HG03460 (cell line): ENCODE data around the gene DYNLT3.

Experiments
- ATAC-seq: cut with Tn5 transposase; IDR thresholded peaks from one replicate; pipeline ENCODE4 v1.9.1; 2021; ENCODE audit not compliant: unreplicated experiment

DYNLT3 gene

DNA sequence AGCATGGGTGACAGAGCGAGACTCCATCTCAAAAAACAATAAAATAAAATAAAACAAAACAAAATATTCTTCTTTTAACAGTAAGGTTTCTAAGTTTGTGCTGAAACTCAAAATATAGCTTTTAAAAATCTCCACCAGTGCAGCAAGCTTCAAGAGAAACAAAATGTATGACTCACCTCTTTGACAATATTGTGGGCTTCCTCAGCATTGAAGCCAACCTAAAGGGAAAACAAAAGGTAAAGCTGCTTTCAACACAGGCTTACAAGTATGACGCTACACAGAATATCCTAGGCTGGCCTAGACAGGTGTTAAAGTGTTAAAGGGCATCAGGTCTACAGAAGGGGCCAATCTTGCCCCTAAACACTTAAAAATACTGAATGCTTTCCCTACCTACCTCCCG is 1.2 kb downstream of the DYNLT3 start:
- no peak for ATAC-seq

GRCh38 chrX:37844622-37845021 is 2.7 kb downstream of the DYNLT3 start:
- ATAC-seq = no peak

DNA sequence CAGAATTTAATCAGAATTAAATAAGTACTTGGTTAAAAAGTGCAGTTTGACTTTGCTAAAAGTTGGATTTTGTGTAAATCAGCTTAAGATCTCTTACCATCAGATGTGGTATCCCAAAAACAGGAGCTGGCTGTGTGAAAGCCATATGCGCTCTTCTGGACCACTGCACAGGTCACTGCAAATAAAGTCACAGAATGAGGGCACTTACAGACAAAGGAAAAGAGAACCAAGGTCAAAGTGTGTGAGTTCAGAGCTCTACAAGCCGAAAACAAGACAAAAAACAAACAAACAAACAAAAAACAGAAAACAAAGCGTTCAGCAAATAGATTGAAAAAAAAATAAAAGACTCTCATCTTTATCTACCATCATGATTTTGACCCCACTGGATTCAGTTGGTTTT is 6.4 kb downstream of the DYNLT3 start:
- no peak for ATAC-seq

DNA sequence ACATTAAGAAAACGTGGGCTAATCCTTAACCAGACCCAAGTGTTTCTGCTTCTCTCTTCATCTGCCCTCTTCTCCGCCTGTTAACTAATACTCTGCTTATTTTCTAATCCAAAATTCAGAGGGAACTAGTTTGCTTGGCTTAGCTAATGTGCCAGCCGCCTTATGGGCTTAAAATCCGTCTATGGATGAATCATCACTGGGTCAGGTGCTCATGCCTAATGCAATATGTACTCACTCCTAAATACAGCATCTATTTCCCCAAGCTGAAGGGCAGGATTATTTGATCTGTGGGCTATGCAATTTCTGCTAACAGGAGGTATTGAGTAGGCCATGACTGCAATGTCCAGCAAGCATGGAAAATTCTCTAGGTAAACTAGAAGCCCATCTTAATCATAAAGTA is 12.4 kb downstream of the DYNLT3 start:
- no peak for ATAC-seq

GRCh38 chrX:37830371-37830770 is 17.0 kb downstream of the DYNLT3 start:
- ATAC-seq = no peak

DNA sequence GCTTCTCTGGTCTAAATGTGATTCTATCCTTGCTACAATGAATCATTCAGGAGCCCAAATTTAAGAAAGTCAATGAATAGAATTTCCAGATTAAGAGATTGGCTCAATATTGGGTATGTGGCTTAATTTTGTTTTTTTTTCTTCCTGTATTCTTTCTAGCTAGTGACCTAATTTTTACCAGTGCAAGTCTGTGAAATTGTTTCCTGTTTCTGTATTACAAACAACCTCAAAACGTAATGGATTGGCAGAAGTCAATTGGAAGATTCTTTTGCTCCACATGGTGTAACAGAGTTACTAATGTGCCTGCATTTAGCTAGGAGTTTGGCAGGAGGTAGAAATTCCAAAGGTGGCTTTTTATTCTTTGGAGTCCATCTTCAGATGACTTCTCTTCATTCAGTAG is 17.6 kb downstream of the DYNLT3 start:
- no peak for ATAC-seq

DNA sequence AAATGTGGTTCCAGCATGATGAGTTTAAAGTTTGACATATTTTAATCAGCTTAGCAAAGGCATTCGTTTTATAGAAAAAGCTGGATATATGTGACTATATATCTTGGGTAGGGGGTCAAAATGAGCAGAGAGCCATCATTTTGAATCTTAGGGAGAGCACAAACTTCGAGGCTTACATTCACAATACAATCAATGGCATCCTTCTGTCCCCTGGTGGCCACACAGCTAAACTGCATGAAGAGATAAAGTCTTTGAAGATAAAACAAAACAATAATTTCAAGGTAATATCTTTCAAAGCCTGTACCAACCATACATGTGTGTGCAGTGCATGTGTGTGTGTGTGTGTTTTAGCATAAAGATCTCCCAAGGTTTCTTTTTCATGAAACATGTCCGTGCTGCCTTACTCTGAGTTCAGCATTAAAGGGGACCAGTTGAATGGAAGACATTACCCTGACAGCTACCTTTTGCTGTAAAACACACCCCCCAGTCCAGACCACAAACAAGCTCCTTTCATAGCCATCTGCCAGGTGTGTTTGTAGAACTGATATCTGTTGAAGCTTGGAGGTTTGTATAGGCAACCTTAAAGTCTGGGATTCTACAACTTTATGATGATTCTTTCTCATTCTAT is 22.0 kb downstream of the DYNLT3 start:
- peak; percentile 76 for ATAC-seq

GRCh38 chrX:37824491-37825214 is 22.7 kb downstream of the DYNLT3 start:
- no peak for ATAC-seq

GRCh38 chrX:37820646-37821045 is 26.7 kb downstream of the DYNLT3 start:
- ATAC-seq = no peak

- peak; percentile 66 for ATAC-seq
Measured at GRCh38 chrX:37818031-37818430, 29.3 kb downstream of the DYNLT3 start.

DNA sequence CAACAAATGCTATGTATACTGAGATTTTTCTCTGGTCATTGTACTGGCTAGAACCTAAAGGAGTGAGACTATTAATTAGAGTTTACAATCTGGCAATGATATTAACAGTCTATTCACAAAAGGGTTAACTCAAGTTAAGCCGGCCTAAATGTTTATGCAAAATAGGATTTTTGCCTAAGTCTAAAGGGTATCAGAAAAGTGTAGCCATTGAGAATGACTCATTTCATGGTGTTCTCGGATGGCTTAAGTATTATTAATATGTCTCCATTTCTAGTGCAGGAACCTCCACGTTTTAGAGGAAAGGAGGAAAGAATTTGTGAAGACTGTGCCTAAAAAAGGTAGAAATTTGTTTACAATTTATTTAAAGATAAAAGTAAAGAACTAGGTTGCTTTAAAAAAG is 29.8 kb downstream of the DYNLT3 start:
- peak; percentile 45 for ATAC-seq

GRCh38 chrX:37817176-37817575 is 30.2 kb downstream of the DYNLT3 start:
- ATAC-seq = no peak

GRCh38 chrX:37816766-37817165 is 30.6 kb downstream of the DYNLT3 start:
- ATAC-seq = no peak

DNA sequence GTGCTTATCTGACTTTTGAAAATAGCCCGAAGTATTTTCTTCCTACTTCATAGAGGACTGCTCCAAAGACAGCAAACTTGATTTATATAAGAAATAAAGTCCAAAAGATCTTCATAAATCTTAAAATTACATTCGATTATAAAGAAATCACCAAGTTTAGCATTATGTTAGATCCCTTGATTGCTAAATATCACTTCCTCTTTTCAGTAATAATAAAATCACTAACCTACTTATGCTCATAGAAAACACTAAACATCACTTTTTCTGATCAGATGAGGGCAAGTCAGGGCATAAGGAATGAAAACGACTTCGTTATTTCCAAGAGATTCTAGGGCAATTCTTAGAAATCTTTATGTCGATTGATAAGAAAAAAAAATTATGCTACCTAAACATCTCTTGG is 32.0 kb downstream of the DYNLT3 start:
- no peak for ATAC-seq

GRCh38 chrX:37813570-37813969 is 33.8 kb downstream of the DYNLT3 start:
- ATAC-seq = no peak

- no peak for ATAC-seq
Measured at GRCh38 chrX:37812110-37812509, 35.3 kb downstream of the DYNLT3 start.

GRCh38 chrX:37809970-37810369 is 37.4 kb downstream of the DYNLT3 start:
- ATAC-seq = no peak

GRCh38 chrX:37803057-37803456 is 44.3 kb downstream of the DYNLT3 start:
- ATAC-seq = no peak

DNA sequence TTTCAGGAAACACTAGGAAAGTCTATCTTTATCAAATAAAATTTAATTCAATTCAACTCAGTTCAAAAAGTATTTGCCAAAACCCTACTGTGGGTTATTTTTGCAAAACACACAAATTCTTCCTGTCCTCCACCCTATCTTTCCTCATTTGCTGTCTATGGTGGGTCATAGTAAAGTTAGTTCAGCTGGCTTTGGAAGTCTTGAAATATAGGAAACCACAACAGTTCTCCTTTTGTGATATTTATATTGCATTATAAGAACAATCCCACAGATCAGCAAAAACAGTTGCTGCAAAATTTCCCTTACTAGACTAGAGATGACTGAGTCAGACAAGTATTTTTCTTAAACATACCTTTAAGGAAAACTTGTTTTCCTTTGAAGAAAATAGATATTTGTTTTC is 45.3 kb downstream of the DYNLT3 start:
- ATAC-seq = no peak

DNA sequence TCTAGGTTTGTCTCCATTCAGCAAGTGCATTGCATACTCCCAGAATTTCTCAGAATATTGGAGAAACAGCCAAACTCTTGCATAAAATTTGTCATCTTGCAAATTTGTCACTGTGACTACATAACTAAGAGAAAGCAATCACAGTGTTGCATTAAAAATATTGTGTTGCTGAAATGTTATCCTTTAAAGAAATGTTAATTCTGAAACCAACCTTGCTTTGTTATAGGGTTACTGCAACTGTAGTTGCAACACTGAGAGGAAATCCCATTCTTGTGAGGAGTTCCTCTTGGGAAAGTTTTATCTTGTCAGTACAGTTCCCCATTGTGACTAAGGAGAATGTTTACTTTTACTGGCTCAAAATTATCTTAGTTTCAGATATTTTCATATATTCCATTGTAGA is 46.7 kb downstream of the DYNLT3 start:
- no peak for ATAC-seq

DNA sequence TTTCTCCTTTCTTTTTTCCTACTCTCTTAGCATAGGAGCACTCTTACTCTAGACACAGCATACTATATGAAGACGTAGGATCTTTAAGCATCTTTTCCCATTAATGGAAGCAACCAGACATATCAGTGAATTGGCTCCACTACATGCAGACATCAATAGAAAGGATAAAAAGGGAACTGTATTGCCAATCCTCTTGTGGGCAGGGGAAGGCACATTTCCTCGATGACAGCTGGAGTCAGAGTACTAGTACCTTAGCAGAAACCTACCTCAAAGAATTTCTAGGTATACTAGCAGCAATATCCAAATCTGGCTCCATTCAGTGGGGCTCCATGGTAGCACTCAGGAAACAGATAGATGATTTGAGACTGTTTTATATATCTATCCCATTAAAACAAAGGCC is 47.4 kb downstream of the DYNLT3 start:
- no peak for ATAC-seq

DNA sequence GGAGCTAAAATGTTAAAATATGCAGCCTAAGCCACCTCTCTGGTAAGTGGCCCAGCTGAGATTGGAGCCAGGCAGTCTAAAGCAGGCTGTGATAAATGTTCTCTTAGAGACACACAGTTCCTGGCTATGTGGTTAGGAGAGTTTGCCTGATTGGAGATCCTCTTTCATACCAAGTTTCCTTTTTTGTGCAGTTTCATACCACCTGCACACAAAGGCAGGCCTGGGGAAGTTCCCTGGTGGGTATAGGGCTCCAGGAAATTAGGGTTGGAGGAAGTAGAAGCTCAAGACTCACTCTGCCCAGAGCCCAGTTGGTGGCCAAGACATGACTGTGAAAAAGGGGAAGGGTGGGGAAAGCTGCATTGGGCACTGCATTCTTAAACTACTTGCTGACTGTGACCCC is 50.6 kb downstream of the DYNLT3 start:
- ATAC-seq = peak; percentile 92

- no peak for ATAC-seq
Measured at GRCh38 chrX:37796310-37796709, 51.1 kb downstream of the DYNLT3 start.
